ENCODE measurements around the gene TMX1.

The TMX1 gene

GRCh38 chr14:51242545-51243490 lies 2.8 kb downstream of the TMX1 start:
- no peak for DNase-seq (ENCODE audit: low read depth in 2 of 2)

- DNase-seq (ENCODE audit: low read depth in 2 of 2) = no peak
These were observed 4.5 kb downstream of the TMX1 start for GRCh38 chr14:51244591-51244990.

GRCh38 chr14:51246032-51246431 lies 6.0 kb downstream of the TMX1 start:
- DNase-seq (ENCODE audit: low read depth in 2 of 2) = no peak

- no peak for DNase-seq (ENCODE audit: low read depth in 2 of 2)
These were observed 8.3 kb downstream of the TMX1 start for GRCh38 chr14:51248016-51248987.

- no peak for DNase-seq (ENCODE audit: low read depth in 2 of 2)
These were observed 11.4 kb downstream of the TMX1 start for GRCh38 chr14:51251486-51251885.

GRCh38 chr14:51253880-51254279 lies 13.8 kb downstream of the TMX1 start:
- no peak for DNase-seq (ENCODE audit: low read depth in 2 of 2)

- DNase-seq (ENCODE audit: low read depth in 2 of 2) = no peak
These were observed 18.2 kb downstream of the TMX1 start for GRCh38 chr14:51258280-51258679.

GRCh38 chr14:51258788-51259187 lies 18.7 kb downstream of the TMX1 start:
- DNase-seq (ENCODE audit: low read depth in 2 of 2) = no peak

GRCh38 chr14:51260225-51260624 lies 20.2 kb downstream of the TMX1 start:
- no peak for DNase-seq (ENCODE audit: low read depth in 2 of 2)

- DNase-seq (ENCODE audit: low read depth in 2 of 2) = no peak
These were observed 21.1 kb downstream of the TMX1 start for GRCh38 chr14:51261151-51261550.

- DNase-seq (ENCODE audit: low read depth in 2 of 2) = no peak
These were observed 22.8 kb downstream of the TMX1 start for GRCh38 chr14:51262868-51263267.

GRCh38 chr14:51269634-51270033 lies 29.6 kb downstream of the TMX1 start:
- DNase-seq (ENCODE audit: low read depth in 2 of 2) = no peak

GRCh38 chr14:51276605-51277004 lies 36.6 kb downstream of the TMX1 start:
- DNase-seq (ENCODE audit: low read depth in 2 of 2) = no peak

- DNase-seq (ENCODE audit: low read depth in 2 of 2) = no peak
These were observed 37.8 kb downstream of the TMX1 start for GRCh38 chr14:51277753-51278415.

- DNase-seq (ENCODE audit: low read depth in 2 of 2) = no peak
These were observed 42.5 kb downstream of the TMX1 start for GRCh38 chr14:51282517-51282916.

GRCh38 chr14:51283402-51284085 lies 43.5 kb downstream of the TMX1 start:
- DNase-seq (ENCODE audit: low read depth in 2 of 2) = peak; percentile 85 to 89

- DNase-seq (ENCODE audit: low read depth in 2 of 2) = no peak
These were observed 44.2 kb downstream of the TMX1 start for GRCh38 chr14:51284241-51284640.

GRCh38 chr14:51285120-51285519 lies 45.1 kb downstream of the TMX1 start:
- no peak for DNase-seq (ENCODE audit: low read depth in 2 of 2)

- no peak for DNase-seq (ENCODE audit: low read depth in 2 of 2)
These were observed 49.1 kb downstream of the TMX1 start for GRCh38 chr14:51289169-51289568.

- no peak for DNase-seq (ENCODE audit: low read depth in 2 of 2)
These were observed 50.1 kb downstream of the TMX1 start for GRCh38 chr14:51290132-51290531.

GRCh38 chr14:51291016-51291415 lies 51.0 kb downstream of the TMX1 start:
- no peak for DNase-seq (ENCODE audit: low read depth in 2 of 2)

Measured in fibroblast of skin of left quadriceps (primary cell).